H4 (cell line): ENCODE data around the gene LRBA. TPM values are rescaled to one million over a fixed set of nuclear protein-coding genes. Genes with fewer than 3 reads are reported as not detected.
"Not testable (repeated sequence)": the region's sequence is repeated elsewhere in the genome, so short reads cannot be mapped to it uniquely, and the experiment has no call there.

Experiments used
- DNase-seq: peaks from one replicate; pipeline ENCODE4 v3.0.0-alpha.2; 2015; ENCODE audit warnings: low spot score
- total RNA-seq: library from RNA; depleted of rRNA; stranded (reverse); fragments of >200 nt; shearing (Covaris generic); gene quantifications from 2 replicates; pipeline ENCODE4 v1.2.3, GENCODE V29; 2014

The LRBA gene
- total RNA-seq, 1 experiment from 2014 or later, result 31.1 TPM

GRCh38 chr4:150943818-150944217 is 71.3 kb downstream of the LRBA start:
- no peak for DNase-seq

- no peak for DNase-seq
These were observed 72.0 kb downstream of the LRBA start for GRCh38 chr4:150943126-150943525.

GRCh38 chr4:150942539-150942938 is 72.5 kb downstream of the LRBA start:
- no peak for DNase-seq

GRCh38 chr4:150940123-150940522 is 75.0 kb downstream of the LRBA start:
- DNase-seq, result no peak

GRCh38 chr4:150939530-150939929 is 75.6 kb downstream of the LRBA start:
- DNase-seq, result no peak

- DNase-seq, result no peak
These were observed 76.1 kb downstream of the LRBA start for GRCh38 chr4:150938873-150939499.

GRCh38 chr4:150938417-150938816 is 76.7 kb downstream of the LRBA start:
- DNase-seq, result no peak

- DNase-seq, result no peak
These were observed 81.1 kb downstream of the LRBA start for GRCh38 chr4:150934022-150934421.

GRCh38 chr4:150931796-150932195 is 83.3 kb downstream of the LRBA start:
- DNase-seq, result no peak

GRCh38 chr4:150931005-150931404 is 84.1 kb downstream of the LRBA start:
- no peak for DNase-seq

GRCh38 chr4:150923945-150924344 is 91.1 kb downstream of the LRBA start:
- DNase-seq, result no peak

GRCh38 chr4:150921486-150921885 is 93.6 kb downstream of the LRBA start:
- not testable (repeated sequence) for DNase-seq

- not testable (repeated sequence) for DNase-seq
These were observed 96.5 kb downstream of the LRBA start for GRCh38 chr4:150918562-150918961.

- no peak for DNase-seq
These were observed 103.8 kb downstream of the LRBA start for GRCh38 chr4:150911326-150911725.

GRCh38 chr4:150909116-150909515 is 106.0 kb downstream of the LRBA start:
- no peak for DNase-seq

- no peak for DNase-seq
These were observed 108.0 kb downstream of the LRBA start for GRCh38 chr4:150906987-150907633.

- no peak for DNase-seq
These were observed 110.4 kb downstream of the LRBA start for GRCh38 chr4:150904671-150905070.

- DNase-seq, result no peak
These were observed 111.5 kb downstream of the LRBA start for GRCh38 chr4:150903603-150904002.

- no peak for DNase-seq
These were observed 118.6 kb downstream of the LRBA start for GRCh38 chr4:150896497-150896896.

GRCh38 chr4:150890246-150890645 is 124.8 kb downstream of the LRBA start:
- no peak for DNase-seq

GRCh38 chr4:150889306-150889705 is 125.8 kb downstream of the LRBA start:
- no peak for DNase-seq

GRCh38 chr4:150888625-150889024 is 126.5 kb downstream of the LRBA start:
- no peak for DNase-seq

- DNase-seq, result no peak
These were observed 126.9 kb downstream of the LRBA start for GRCh38 chr4:150888217-150888616.

GRCh38 chr4:150886597-150886996 is 128.5 kb downstream of the LRBA start:
- DNase-seq, result no peak
